SH-SY5Y (cell line): ENCODE measurements around the gene ZNF606.

Experiments used
- GATA2 ChIP-seq: IDR thresholded peaks from 2 replicates; pipeline ENCODE4 v1.6.1; 2011; ENCODE audit warnings: mild to moderate bottlenecking, low read depth, low read length
- GATA3 ChIP-seq: IDR thresholded peaks from 2 replicates; pipeline ENCODE4 v1.6.1; 2011; ENCODE audit warnings: low read depth, mild to moderate bottlenecking, low read length, moderate library complexity

ZNF606 gene

DNA sequence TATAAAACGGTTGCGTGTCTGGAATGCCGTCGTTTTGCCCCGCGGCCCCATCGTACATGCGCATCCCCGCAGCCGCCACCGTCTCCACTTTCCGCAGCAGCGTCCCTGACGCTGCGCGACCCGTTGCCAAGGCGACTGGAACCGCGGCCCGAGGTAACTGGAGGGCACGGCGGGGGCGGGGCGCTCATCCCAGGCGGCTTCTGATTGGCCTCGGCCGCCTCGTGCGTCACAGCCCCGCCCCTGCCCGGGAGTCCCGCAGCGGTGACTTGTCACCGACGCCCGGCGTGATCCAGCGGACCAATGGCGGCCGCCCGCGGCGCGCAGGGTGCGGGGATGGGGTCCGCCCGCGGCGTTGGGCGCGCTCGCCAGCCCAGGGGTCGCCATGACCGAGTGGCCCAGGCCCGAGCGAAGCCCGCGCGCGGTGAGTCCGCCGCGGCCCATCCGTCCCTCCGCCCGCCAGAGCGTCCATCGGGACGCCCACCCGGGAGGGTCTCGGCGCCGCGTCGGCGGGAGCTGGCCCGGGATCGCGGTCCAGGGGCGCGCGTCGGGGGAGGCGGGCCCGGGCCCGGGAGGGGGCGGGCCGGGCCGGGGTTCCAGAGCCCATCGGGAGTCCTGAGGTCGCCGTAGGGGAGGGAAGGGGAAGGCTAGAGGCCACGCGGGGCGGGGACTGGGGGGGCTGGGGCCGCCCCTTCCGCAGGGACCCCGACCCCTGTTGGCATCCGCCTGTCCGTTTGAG lies 31.3 kb upstream of the ZNF606 start, which contains the start of gene ZSCAN1:
TSS of gene ZSCAN1 (plus strand) at position 285 of the 736 bp plus-strand sequence. CDS start 3,812 bp downstream, outside the sequence.
- no peak for TF ChIP-seq GATA2
- TF ChIP-seq GATA3, result no peak

GRCh38 chr19:58024661-58025060 lies 22.0 kb upstream of the ZNF606 start:
- TF ChIP-seq GATA3 (no peak), GATA2 (no peak)

DNA sequence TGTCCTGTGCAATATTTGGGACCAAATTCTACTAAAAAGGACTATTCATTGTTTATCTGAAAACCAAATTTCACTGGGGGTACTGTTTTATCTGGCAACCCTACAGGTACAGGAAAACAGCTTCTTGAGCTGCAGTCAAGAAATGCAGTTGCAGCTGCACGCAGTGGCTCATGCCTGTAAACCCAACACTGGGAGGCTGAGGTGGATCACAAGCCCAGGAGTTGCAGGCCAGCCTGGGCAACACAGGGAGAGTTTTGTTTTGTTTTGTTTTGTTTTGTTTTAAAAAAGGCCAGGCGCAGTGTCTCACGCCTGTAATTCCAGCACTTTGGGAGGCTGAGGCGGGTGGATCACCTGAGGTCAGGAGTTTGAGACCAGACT lies 19.7 kb upstream of the ZNF606 start:
- no peak for TF ChIP-seq GATA3
- TF ChIP-seq GATA2, result no peak

GRCh38 chr19:58021541-58022282 lies 19.1 kb upstream of the ZNF606 start:
- TF ChIP-seq GATA3, result no peak
- no peak for TF ChIP-seq GATA2

DNA sequence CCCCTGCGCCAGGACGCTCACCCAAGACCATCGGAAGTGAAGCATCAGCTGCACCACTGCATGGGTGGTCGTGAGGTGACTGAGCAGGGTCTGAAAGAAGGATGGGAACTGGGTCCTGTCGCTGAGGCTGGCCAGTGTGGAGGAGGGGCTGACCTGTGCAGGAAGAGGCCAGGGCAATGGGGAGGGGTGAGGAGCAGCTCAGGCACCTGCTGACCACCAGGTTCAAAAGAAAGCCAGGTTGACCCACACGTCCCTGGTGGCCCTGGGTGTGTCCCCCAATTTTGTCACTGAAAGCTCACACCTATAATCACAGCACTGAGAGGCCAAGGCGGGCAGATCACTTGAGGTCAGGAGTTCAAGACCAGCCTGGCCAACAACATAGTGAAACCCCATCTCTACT lies 17.5 kb upstream of the ZNF606 start:
- no peak for TF ChIP-seq GATA3
- TF ChIP-seq GATA2, result no peak

GRCh38 chr19:58014141-58014540 lies 11.5 kb upstream of the ZNF606 start:
- TF ChIP-seq GATA2 (no peak), GATA3 (no peak)

DNA sequence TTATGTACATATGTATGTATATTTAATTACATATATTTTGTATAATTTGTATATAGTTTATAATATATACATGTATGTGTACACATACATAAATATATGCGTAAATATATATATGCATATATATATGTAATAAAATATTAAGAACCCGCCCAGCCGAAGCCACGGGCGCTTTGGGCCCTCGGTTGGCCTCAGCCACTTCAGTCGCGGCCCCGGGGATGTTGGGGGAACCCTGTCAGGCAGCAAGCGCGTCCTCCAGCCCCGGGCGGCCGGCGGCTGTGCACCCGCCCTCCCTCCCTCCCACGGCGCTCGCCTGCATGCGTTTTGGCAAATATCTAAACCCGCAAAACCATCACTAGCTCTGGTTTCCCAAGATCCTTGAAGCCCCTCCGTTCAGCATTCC lies 7.9 kb upstream of the ZNF606 start:
- TF ChIP-seq GATA3 (no peak), GATA2 (no peak)

GRCh38 chr19:58009666-58010301 lies 7.2 kb upstream of the ZNF606 start:
- TF ChIP-seq GATA3 (no peak), GATA2 (no peak)

- TF ChIP-seq GATA3 (no peak), GATA2 (no peak)
Measured at GRCh38 chr19:58009301-58009665, 6.7 kb upstream of the ZNF606 start.

DNA sequence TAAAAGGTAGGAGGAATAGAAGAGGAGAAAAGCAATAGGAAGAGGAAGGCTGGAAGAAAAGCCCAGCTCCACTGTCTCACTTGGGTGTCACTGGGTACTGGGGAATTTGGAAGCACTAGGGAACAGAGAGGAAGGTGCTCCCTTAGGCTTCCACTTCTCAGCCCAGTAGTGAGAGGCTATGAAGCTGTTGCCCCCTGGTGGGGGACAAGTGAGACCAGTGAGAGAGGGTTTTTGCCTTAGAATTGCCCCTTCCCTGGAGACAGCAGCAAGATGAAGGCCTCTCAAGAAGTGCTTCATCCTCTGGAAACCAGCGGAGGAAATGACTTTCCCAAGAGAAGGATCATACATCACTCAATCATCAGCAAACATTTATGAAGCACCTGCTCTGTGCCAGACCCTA lies 4.7 kb upstream of the ZNF606 start:
- TF ChIP-seq GATA2, result no peak
- no peak for TF ChIP-seq GATA3

GRCh38 chr19:58003174-58003828 lies 681 bp upstream of the ZNF606 start:
- no peak for TF ChIP-seq GATA3
- no peak for TF ChIP-seq GATA2

GRCh38 chr19:58001895-58002369 lies 688 bp downstream of the ZNF606 start:
- TF ChIP-seq GATA2 (no peak), GATA3 (no peak)

DNA sequence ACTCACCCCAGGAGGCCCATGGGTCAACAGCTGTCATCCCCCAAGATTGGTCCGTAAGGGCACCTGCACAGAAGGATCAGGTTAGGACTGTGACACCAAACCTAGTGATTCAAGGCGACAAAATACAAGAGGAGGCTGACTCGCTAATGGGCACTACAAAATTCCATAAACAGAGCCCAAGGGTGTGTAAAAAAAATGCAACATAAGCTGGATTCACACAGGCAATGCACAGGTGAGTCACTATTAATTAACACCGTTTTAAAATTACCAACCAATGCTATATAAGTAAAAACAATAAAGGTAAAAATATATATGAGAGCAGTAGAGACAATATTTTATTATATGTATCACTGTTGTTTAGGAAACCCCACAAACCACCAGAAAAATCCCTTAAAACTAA lies 1.9 kb downstream of the ZNF606 start:
- no peak for TF ChIP-seq GATA3
- no peak for TF ChIP-seq GATA2

DNA sequence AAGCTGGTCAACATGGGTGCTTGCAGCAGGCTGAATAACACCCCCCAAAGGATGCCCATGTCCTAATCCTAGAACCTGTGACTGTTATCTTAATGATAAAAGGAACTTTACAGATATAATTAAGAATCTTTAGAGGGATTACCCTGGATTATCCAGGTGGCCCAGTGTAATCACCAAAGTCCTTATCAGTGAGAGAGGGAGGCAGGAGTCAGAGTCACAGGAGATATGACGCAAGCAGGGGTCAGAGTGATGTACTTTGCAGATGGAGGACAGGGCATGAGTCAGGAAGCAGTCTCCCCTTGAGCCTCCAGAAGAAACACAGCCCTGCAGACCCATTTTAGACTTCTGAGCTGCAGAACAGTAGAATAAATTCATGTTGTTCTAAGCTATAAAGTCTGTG lies 9.8 kb downstream of the ZNF606 start:
- TF ChIP-seq GATA2, result no peak
- TF ChIP-seq GATA3, result no peak
